Measurements from ENCODE around the gene ANGPTL5.
"Not testable (repeated sequence)": the region's sequence is repeated elsewhere in the genome, so short reads cannot be mapped to it uniquely, and the experiment has no call there.

ANGPTL5 gene

DNA sequence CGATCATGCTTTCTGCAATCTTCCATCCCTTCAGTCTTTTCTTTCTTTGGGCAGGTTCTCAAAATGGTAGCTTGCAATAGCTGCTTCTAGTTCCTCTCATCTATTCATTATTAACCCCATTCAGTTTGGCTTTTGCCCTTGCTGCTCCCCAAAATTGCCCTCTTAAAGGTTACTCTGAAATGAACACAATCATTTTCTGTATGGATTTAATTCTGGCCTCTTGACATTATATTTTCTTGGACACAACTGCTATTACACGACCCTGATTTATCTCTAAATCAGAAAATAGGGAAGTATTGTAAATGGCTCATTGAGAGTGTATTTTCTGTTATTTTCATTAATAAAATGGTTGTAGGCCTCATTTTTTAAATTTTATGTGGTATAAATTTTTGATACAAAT is at the start of gene ANGPTL5:
Gene ANGPTL5 (minus strand): TSS at position 101 of the 400 bp plus-strand sequence. CDS start 8,613 bp downstream, outside the sequence.
- no peak for DNase-seq

DNA sequence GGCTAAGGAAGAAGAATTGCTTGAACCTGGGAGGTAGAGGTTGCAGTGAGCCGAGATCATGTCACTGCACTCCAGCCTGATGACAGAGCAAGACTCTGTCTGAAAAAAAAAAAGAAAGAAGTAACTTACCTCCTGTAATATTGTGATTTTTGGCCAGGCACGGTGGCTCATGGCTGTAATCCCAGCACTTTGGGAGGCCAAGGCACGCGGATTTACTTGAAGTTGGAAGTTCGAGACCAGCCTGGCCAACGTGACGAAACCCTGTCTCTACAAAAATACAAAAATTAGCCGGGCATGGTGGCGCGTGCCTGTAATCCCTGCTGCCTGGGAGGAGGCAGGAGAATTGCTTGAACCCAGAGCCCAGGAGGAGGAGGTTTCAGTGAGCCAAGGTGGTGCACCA is 47.9 kb upstream of the ANGPTL5 start:
- DNase-seq, result not testable (repeated sequence)

- DNase-seq, result no peak
Observed at GRCh38 chr11:101960231-101960630, 43.9 kb upstream of the ANGPTL5 start.

- no peak for DNase-seq
Observed at GRCh38 chr11:101955701-101956100, 39.4 kb upstream of the ANGPTL5 start.

DNA sequence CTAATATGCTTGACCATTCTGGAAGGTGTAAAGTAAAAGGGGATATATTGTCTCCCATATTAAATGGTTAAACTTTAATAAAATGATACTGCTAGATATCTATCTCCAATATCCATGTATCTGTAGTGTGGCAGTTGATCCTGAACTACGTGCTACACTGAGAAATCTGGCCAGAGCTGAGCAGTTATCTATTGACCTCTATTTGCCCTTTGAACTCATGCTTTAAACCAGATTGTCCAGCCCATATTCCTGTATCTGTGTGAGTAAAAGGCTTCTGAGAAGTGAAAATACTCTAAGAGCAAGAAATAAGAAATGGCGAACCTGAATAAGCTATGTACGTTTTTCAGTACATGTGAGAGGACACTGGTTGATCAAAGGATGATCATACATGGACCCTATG is 39.0 kb upstream of the ANGPTL5 start:
- DNase-seq, result no peak

GRCh38 chr11:101949680-101950220 is 33.4 kb upstream of the ANGPTL5 start:
- DNase-seq, result no peak

- no peak for DNase-seq
Observed at GRCh38 chr11:101945448-101945847, 29.1 kb upstream of the ANGPTL5 start.

DNA sequence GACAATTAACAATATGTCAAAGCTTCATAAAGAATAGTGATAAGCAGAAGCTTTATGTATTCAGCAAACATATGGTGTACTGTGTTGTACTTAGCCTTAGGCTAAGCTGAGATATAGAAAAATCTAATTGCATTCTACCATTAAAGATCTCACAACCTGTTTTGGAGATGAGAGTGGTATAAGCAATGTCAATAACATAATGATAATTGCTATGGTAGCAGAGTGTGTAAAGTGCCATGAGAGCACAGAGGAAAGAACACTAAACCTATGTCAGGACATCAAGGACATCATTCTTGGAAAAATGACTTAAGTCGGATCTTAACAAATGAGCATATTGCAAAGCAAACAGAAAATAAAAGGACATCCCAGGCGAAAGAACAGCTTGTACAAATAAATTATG is 28.6 kb upstream of the ANGPTL5 start:
- DNase-seq, result no peak

DNA sequence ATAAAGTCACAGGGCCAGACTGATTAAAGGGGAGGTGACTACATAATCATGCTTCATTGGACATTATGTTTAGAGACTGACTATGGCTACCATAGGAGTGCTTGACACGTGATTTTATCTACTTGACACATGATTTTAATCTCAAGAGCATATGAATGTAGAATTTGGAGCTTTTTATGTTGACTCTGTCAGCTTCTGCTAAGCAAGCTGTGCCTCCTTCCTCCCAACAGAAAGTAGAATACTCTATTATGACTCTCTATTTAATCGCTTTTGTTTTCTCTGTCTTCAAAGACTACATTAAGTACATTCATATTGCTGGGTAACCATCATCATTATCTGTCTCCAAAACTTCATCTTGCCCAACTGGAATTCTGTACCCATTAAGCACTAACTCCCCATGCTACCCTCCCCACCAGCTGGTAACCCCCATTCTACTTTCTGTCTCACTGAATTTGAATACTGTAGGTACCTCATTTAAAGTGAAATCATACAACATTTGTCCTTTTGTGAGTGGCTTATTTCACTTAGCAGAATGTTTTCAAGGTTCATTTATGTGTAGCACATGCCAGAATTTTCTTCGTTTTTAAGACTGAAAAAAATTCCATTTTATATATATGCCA is 24.7 kb upstream of the ANGPTL5 start:
- no peak for DNase-seq

GRCh38 chr11:101931692-101932091 is 15.4 kb upstream of the ANGPTL5 start:
- DNase-seq, result no peak

DNA sequence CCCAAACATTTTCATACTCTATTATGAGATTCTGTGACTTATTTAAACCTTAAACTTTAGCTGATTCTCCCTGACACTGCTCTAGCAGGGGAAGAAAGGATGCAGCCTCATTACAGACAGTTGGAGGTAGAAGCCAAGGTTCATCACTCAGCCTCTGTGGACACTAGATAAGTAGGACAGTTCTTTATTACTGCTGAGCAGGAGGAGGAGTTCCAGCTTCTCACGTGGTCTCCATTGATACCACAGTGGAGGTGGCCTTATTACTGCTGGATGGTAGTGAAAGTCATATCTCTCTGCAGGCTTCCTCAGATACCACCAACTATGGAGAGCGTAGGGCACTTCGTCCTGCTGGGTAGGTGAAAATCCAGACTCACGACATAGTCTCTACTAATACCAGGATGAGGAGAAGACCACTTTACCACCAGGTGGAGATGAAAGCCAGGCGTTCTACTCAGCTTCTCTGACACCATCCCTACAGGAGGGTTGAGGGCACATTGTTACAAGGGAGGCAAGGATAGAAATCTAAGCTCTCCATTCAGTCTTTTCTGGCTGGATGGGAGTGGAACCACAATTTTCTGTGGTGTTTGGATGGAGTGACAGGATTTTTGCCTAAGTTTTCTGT is 13.1 kb upstream of the ANGPTL5 start:
- no peak for DNase-seq

GRCh38 chr11:101923554-101923953 is 7.2 kb upstream of the ANGPTL5 start:
- no peak for DNase-seq

DNA sequence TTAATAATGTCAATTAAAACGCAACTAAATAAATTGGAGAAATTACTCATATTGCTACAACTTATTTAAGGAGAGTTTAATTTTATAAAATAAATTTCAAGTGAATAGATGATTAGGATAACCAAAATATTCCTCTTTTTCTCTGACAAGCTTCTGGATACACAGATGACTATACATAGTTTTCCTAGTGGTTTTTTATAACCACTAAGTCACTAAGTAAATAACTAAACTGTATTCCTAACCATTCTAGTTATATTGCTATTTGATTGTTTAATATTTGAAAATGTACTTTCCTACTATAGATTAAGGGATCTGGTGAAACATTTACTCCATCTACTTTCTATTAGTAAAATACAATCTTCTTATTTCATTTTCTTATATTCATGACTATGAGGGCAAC is 4.7 kb upstream of the ANGPTL5 start:
- DNase-seq, result no peak

DNA sequence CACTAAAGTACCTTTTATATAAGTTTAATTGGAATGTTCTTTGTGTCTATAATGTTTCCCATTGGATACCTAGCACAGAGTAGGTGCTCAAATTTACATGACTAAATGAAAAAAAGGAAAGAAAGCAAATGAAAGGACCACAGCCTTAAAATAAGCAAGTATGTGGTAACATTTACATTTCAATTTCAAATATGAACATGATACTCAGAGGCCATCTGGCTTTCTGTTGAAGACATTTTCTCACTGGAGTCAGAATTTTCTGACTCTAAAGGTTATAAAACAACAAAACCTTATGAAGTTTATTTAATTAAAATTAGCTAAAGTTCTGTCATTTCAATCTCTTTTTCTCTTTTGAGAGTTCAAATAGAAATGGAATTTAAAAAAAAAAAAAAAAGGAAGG is 904 bp upstream of the ANGPTL5 start:
- no peak for DNase-seq

GRCh38 chr11:101915791-101916291 is 481 bp downstream of the ANGPTL5 start:
- DNase-seq, result peak; percentile 19 to 39

- peak; percentile 93 to 94 for DNase-seq
Observed at GRCh38 chr11:101914738-101915426, 1.4 kb downstream of the ANGPTL5 start, which contains the start of gene CEP126. TSS of gene CEP126 (plus strand) at chr11:101915010. CDS start at chr11:101915285, 275 bp downstream.

GRCh38 chr11:101914341-101914737 is 2.0 kb downstream of the ANGPTL5 start:
- no peak for DNase-seq

GRCh38 chr11:101913656-101914055 is 2.7 kb downstream of the ANGPTL5 start:
- no peak for DNase-seq

GRCh38 chr11:101912823-101913284 is 3.5 kb downstream of the ANGPTL5 start:
- DNase-seq, result no peak

- DNase-seq, result no peak
Observed at GRCh38 chr11:101909087-101909486, 7.2 kb downstream of the ANGPTL5 start.

- no peak for DNase-seq
Observed at GRCh38 chr11:101907815-101908214, 8.5 kb downstream of the ANGPTL5 start.

GRCh38 chr11:101894505-101894904 is 21.8 kb downstream of the ANGPTL5 start:
- no peak for DNase-seq

DNA sequence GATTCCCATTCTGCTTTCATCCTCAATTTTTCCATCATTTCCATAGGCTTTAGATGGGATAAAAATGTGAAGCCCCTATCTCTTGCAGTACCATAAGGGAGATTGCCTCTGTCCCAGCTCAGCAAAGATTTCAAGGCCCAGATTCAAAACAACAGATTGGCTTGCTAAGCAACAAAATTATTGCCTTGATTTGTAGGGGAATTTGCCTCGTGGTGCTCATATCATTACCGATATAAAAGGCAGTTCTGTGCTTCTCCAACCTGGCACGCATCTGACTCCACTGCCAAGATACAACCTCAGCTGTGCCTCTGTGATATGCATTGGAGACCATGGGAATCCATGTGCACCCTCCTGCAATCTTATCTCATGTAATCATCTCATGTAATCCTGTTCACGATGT is 26.6 kb downstream of the ANGPTL5 start:
- no peak for DNase-seq

DNA sequence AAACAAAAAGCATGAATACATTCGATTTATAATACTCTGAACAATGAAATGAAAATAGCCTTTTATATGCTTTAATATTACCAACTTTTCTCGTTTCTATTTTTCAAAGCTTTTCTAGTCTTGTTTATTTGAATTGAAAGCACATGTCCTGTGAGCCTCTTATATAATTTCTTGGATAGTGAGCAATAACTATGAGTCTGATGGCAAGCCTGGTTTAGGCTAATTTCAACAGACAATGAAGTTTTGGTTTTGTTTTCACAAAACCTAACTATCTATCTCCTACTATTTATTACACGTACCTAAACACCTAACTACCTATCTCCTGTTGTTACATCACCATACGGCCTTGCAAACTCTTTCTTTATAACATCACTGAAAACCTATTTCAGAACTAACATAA is 30.7 kb downstream of the ANGPTL5 start:
- DNase-seq, result no peak
